Stimulated activated naive B cell treated with anti-CD40 and anti-IgM and Interleukin-4, amounts not matched to agents 10 μg/mL and 1 μg/mL and 100 μg/mL, for 72 hours (primary cell): ENCODE data around the gene SCAPER.
"Not testable (repeated sequence)": the region's sequence is repeated elsewhere in the genome, so short reads cannot be mapped to it uniquely, and the experiment has no call there.

Experiments used
- ATAC-seq, 2 donors: fragments of 150-1000 bp; cut with Tn5 transposase; replicated peaks; 2 replicates each; pipeline ENCODE4 v1.10.0; 2021; ENCODE audit warnings: moderate library complexity in 1 of 2
- DNase-seq: peaks from one replicate; pipeline ENCODE4 v3.0.0; 2021
- H3K27ac Mint-ChIP-seq: one replicate; pipeline ENCODE4 v1.8.0; 2022; ENCODE audit warnings: mild to moderate bottlenecking, mixed read lengths
- H3K27me3 Mint-ChIP-seq, 2 donors: one replicate each; pipeline ENCODE4 v1.8.0; 2022; ENCODE audit warnings: mixed read lengths in 2 of 2
- H3K36me3 Mint-ChIP-seq, 2 donors: one replicate each; pipeline ENCODE4 v1.8.0; 2022; ENCODE audit warnings: mixed read lengths in 2 of 2, mild to moderate bottlenecking in 1 of 2
- H3K4me1 Mint-ChIP-seq, 2 donors: one replicate each; pipeline ENCODE4 v1.8.0; 2022; ENCODE audit warnings: mixed read lengths in 2 of 2, mild to moderate bottlenecking in 1 of 2
- H3K4me3 Mint-ChIP-seq, 2 donors: one replicate each; pipeline ENCODE4 v1.8.0; 2022; ENCODE audit warnings: mild to moderate bottlenecking in 2 of 2, mixed read lengths in 2 of 2, moderate library complexity in 1 of 2
- H3K9me3 Mint-ChIP-seq, 2 donors: one replicate each; pipeline ENCODE4 v1.8.0; 2022; ENCODE audit warnings: mixed read lengths in 2 of 2, mild to moderate bottlenecking in 1 of 2

Gene SCAPER

DNA sequence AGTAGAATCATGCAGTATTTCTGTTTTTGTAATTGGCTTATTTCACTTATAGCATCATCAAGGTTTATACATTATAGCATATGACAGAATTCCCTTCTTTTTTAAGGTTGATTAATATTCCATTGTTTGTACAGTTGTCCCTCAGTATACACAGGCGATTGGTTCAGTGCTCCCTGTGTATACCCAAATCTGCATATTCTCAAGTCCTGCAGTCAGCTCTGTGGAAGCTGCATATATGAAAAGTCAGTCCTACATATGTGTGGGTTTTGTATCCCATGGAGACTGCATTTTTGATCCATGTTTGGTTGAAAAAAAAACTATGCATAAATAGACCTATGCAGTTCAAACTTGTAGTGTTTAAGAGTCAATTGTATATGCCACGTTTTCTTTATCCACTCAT, 440.9 kb downstream of the SCAPER start:
- no peaks in the 10 kb centered on the region for H3K27me3 Mint-ChIP-seq
- no peak overlapping the region for H3K4me3 Mint-ChIP-seq
- H3K36me3 Mint-ChIP-seq = peaks cover 43 to 61% of the 10 kb centered on the region in 2 donors

DNA sequence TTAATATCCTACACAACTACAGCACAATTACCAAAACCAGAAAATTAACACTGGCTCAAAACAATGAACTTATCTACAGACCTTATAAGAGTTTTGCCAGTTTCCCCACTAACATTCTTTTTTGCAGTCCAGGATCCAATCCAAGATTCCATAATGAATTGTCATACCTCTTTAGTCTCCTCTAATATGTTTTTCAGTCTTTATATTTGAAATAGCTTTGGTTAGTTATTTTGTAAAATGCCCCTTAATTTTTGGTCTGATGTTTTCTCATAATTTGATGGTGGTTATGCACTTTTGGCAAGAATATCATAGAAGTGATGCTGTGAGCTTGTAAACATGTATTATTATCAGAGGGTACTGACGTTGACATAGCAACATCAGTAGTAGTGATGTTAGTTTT, 444.3 kb downstream of the SCAPER start:
- peaks cover 12 to 29% of the 10 kb centered on the region in 2 donors for H3K36me3 Mint-ChIP-seq
- no peaks in the 10 kb centered on the region for H3K27me3 Mint-ChIP-seq
- no peak for ATAC-seq
- DNase-seq = no peak
- H3K27ac Mint-ChIP-seq = no peak overlapping the region
- no peaks in the 10 kb centered on the region for H3K4me1 Mint-ChIP-seq
- H3K4me3 Mint-ChIP-seq = no peak overlapping the region
- H3K9me3 Mint-ChIP-seq = peaks cover 5 to 7% of the 10 kb centered on the region in 2 donors

More for the DNA sequence above, 440.9 kb downstream of the SCAPER start:
- peaks cover 22 to 26% of the 10 kb centered on the region in 2 donors for H3K9me3 Mint-ChIP-seq
- no peak for DNase-seq
- no peak for ATAC-seq
- H3K27ac Mint-ChIP-seq = no peak overlapping the region
- H3K4me1 Mint-ChIP-seq = no peaks in the 10 kb centered on the region

DNA sequence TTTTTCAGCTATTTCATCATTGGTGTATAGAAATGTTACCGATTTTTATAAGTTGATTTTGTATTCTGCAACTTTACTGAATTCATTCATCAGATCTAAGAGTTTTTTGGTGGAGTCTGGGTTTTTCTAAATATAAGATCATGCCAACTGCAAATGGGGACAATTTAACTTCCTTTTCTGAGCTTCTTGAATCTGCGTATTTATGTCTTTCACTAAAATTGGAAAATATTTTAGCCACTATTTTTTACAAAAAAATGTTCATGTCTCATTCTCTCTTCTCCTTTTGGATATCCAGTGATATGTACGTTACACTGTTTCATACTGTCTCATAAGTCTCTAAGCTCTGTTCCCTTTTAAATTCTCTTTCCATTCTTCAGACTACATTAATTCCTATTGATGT, 444.8 kb downstream of the SCAPER start:
- no peak overlapping the region for H3K4me3 Mint-ChIP-seq
- H3K4me1 Mint-ChIP-seq = no peaks in the 10 kb centered on the region
- peaks cover 7 to 24% of the 10 kb centered on the region in 2 donors for H3K36me3 Mint-ChIP-seq
- ATAC-seq = no peak
- H3K27ac Mint-ChIP-seq = no peak overlapping the region
- no peaks in the 10 kb centered on the region for H3K27me3 Mint-ChIP-seq
- H3K9me3 Mint-ChIP-seq = peaks cover 3 to 5% of the 10 kb centered on the region in 2 donors
- DNase-seq = no peak

DNA sequence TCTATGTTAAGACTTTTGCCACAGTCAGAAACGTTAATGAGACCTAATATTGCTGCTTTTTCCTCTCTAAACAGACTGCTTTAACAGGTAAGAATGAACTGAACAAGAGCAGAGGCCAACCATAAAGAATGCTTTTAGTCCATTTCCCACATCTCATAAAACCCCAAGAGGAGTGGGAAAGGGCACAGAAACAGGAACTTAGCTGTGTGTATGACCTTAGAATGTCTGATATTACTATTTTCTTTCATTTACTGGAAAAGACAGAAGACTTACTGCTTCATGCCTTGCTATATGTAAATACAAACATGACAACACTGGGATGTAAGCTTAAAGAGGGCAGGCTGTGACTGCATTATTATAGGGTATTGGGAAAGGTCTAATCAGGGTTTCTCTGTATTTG, 453.6 kb downstream of the SCAPER start:
- Mint-ChIP-seq H3K4me1 (peaks cover 2 to 11% of the 10 kb centered on the region in 2 donors), H3K27me3 (no peaks in the 10 kb centered on the region), H3K27ac (no peak overlapping the region), H3K4me3 (no peak overlapping the region), H3K36me3 (peaks cover 5 to 7% of the 10 kb centered on the region in 2 donors), H3K9me3 (no peaks in the 10 kb centered on the region)
- ATAC-seq = peak; percentile 71 to 72
- no peak for DNase-seq

DNA sequence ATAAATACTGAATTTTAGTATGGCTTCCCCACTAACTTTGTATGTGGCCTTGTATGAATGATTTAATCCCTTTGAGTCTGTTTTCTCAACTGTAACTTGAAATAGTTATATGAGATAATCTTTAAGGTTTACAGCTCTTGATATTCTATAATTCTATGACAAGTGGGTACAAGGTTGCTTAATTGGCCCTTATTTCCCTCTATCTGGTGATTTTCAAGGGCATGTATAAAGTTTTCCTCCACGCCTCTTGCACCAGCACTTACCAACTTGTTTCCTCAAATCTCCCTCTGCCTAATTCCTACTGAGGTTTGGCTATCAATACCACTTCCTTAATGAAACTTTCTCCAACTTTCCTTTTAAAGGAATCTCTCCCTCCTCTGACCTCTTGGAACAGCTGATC, 455.7 kb downstream of the SCAPER start:
- Mint-ChIP-seq H3K27ac (no peak overlapping the region), H3K4me1 (peaks cover 2 to 11% of the 10 kb centered on the region in 2 donors), H3K9me3 (no peaks in the 10 kb centered on the region), H3K27me3 (no peaks in the 10 kb centered on the region), H3K36me3 (peaks cover 5 to 10% of the 10 kb centered on the region in 2 donors), H3K4me3 (no peak overlapping the region)
- DNase-seq (no peak), ATAC-seq (no peak)

DNA sequence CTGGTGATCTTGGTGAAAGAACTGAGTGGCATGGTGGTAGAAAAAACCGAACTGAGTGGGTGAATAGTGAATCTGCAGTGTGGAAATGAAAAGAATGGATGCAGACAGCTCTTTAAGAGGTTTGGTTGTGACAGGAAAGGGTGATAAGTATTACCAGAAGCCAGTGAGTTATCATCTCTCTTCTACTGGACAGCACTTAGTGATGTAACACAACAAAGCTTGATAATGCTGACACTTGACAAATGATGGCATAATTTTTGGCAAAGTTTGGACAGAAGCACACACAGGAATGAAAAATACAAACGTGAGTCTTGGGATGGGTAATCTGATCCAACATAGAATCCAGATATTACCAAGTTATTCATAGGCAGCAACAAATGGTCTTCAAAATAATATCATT, 456.4 kb downstream of the SCAPER start:
- Mint-ChIP-seq H3K4me3 (no peak overlapping the region), H3K9me3 (no peaks in the 10 kb centered on the region), H3K27me3 (no peaks in the 10 kb centered on the region), H3K4me1 (peaks cover 2 to 11% of the 10 kb centered on the region in 2 donors), H3K36me3 (peaks cover 5 to 10% of the 10 kb centered on the region in 2 donors), H3K27ac (no peak overlapping the region)
- no peak for DNase-seq
- ATAC-seq = no peak

DNA sequence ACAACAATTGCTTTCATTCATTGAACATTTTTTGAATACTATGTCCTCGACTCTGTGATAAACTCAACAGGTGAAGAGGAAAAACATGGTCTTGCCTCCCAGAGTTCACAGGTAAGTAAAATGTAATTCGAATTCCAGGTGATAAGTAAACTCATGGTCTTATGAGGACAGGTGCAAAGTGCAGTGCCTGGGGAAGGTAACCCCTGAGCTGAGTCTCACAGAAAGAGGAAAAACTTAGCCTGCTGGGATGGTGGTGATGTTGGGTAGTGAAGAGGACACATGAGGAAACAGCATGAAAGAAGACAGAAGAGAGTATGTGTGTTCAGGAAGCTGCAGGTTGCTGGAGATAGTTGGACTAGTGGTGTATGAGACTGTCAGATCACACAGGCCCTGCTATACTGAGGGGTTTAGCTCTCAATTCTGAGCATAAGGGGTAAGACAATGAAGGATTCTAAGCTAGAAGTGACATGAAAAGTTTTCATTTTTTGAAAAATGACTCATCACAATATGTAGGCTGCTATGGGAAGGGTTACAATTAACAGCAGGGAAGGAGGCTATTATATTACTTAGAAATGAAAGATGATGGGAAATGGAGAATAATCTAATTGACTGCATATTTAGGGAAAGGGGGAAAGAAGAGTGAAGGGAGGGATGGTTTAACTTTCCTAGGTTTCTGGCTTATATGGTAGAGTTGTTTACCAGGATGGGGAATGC, 457.3 kb downstream of the SCAPER start:
- DNase-seq (no peak), ATAC-seq (no peak)
- H3K4me1 Mint-ChIP-seq = peaks cover 2 to 11% of the 10 kb centered on the region in 2 donors
- H3K27me3 Mint-ChIP-seq = no peaks in the 10 kb centered on the region
- H3K4me3 Mint-ChIP-seq = no peak overlapping the region
- no peak overlapping the region for H3K27ac Mint-ChIP-seq
- peaks cover 5 to 14% of the 10 kb centered on the region in 2 donors for H3K36me3 Mint-ChIP-seq
- no peaks in the 10 kb centered on the region for H3K9me3 Mint-ChIP-seq

DNA sequence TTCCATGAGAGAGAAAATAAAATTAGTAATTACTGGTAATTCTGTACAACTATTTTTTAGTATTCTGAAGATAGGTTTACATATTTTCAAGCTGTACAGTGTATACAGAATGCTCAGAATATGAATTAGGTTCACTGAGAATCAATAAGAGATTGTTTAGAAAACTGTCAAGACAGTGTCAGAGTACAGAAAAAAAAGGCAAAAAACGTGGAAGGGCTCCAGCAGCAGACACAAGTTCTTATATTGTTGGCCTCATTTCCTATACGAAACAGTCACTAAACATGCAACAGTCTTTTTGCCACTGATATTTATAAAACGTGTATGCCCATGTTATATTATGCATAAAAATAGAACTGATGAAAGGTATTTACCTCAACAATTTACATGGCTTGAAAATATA, 464.7 kb downstream of the SCAPER start:
- DNase-seq = no peak
- Mint-ChIP-seq H3K4me3 (no peak overlapping the region), H3K9me3 (no peaks in the 10 kb centered on the region), H3K4me1 (no peaks in the 10 kb centered on the region), H3K36me3 (peaks cover 3 to 7% of the 10 kb centered on the region in 2 donors), H3K27ac (no peak overlapping the region), H3K27me3 (no peaks in the 10 kb centered on the region)
- ATAC-seq = no peak

DNA sequence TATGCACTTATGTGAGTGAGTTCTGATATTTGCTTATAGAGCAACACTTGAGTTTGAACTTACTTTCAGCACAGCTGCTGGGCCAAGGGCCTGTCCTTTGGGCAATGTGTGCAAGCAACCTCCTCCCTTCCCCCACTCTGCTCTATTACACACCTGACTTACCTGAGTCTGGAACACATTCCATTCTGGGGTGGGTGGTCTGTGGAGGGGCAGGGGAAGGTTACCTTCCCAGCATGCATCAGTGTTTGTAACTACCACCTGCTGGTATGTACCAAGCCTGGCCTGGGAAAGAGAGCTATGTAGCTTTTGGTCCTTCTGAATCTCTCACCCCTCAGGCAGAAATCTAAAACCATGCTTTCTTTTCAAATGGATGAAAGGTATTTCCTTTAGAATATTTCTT, 465.6 kb downstream of the SCAPER start:
- peaks cover 3% of the 10 kb centered on the region in 2 donors for H3K36me3 Mint-ChIP-seq
- H3K4me1 Mint-ChIP-seq = no peaks in the 10 kb centered on the region
- no peak overlapping the region for H3K4me3 Mint-ChIP-seq
- no peaks in the 10 kb centered on the region for H3K9me3 Mint-ChIP-seq
- DNase-seq = no peak
- no peaks in the 10 kb centered on the region for H3K27me3 Mint-ChIP-seq
- H3K27ac Mint-ChIP-seq = no peak overlapping the region
- ATAC-seq = no peak

DNA sequence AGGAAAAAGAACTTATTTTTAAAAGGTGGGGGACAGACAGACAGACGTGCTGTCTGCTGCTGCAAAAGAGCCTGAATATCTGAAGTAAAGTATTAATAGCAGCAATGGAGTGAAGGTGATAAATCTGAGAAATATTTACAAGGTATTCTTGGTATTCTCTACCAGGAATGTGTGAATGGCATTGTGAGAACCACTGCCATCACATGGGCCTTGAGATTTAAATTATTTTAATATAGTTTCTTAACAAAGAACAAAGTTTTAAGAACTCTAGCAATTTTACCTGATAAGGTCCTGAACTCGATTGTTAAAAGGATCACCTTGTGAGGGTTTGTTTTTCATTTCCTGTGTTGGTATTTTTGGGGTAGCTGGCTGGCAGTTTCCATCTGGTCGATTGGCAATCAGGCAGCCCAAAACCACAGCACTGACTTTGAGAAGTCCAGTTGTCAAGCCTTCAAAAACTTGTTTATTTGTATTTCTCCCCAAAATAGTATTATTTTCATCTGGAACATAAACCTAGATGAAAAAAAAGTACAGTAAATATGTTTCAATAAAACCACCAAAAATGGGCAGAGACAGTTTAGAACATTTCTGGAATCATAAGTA, 471.2 kb downstream of the SCAPER start:
- Mint-ChIP-seq H3K27me3 (no peaks in the 10 kb centered on the region), H3K4me3 (no peak overlapping the region), H3K36me3 (peaks cover 25 to 30% of the 10 kb centered on the region in 2 donors), H3K9me3 (peaks cover 0 to 4% of the 10 kb centered on the region in 2 donors), H3K27ac (no peak overlapping the region), H3K4me1 (no peaks in the 10 kb centered on the region)
- DNase-seq (no peak), ATAC-seq (no peak)

DNA sequence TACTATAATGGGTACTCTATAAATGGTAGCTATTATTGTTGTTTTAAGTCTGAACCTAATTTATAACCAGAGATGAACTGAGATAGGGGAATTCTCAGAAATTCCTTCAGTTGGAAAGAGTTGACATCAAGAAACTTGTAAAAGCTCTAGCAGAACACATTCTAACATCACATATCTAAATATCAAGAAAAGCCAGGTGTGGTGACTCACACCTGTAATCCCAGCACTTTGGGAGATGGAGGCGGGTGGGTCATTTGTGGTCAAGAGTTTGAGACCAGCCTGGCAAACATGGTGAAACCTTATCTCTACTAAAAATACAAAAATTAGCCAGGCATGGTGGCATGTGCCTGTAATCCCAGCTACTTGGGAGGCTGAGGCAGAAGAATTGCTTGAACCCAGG, 472.1 kb downstream of the SCAPER start:
- H3K27me3 Mint-ChIP-seq, ATAC-seq, H3K4me1 Mint-ChIP-seq, H3K9me3 Mint-ChIP-seq, DNase-seq, H3K27ac Mint-ChIP-seq, H3K4me3 Mint-ChIP-seq: not testable (repeated sequence)
- H3K36me3 Mint-ChIP-seq = peaks cover 32 to 38% of the 10 kb centered on the region in 2 donors

DNA sequence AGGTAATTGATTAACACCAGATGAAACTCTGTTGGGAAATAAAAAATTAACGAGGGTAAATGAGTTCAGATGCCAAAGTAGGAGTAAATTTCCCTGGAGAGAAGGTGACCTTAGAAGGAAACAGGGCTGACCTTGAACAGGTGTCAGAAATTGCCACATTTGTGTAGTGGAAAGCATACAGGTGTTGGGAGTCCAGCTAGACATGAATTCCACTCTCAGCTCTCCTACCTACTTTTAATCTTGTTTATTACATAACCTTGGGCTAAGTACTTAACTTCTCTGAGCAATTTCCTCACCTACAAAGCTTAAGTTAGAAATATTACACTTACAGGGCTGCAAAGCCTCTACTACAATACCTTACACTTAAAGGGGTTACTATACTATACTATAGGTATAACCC, 472.5 kb downstream of the SCAPER start:
- ATAC-seq (no peak), DNase-seq (no peak)
- H3K4me1 Mint-ChIP-seq = no peaks in the 10 kb centered on the region
- no peak overlapping the region for H3K4me3 Mint-ChIP-seq
- H3K27me3 Mint-ChIP-seq = no peaks in the 10 kb centered on the region
- H3K9me3 Mint-ChIP-seq = peaks cover 5 to 13% of the 10 kb centered on the region in 2 donors
- H3K36me3 Mint-ChIP-seq = peaks cover 35 to 41% of the 10 kb centered on the region in 2 donors
- no peak overlapping the region for H3K27ac Mint-ChIP-seq

DNA sequence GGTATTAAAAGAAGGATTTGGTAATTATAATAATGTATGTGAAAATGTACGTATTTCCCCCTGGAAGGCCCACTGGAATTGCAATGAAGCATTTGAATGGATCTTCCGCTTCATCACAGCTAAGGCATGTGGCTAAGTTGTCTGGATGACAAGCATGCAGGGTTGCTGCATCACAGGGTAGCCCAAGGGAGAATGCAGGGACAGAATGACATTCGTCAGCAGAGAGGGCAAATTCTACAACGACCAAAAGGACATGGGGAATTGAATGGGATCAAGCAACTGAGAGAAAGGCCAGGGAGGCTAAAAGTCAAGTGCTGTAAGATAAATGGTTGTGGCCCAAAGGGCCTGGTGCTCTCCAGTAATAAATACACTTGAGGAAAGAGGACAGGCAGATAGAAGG, 473.2 kb downstream of the SCAPER start:
- no peak overlapping the region for H3K4me3 Mint-ChIP-seq
- peaks cover 39 to 46% of the 10 kb centered on the region in 2 donors for H3K36me3 Mint-ChIP-seq

DNA sequence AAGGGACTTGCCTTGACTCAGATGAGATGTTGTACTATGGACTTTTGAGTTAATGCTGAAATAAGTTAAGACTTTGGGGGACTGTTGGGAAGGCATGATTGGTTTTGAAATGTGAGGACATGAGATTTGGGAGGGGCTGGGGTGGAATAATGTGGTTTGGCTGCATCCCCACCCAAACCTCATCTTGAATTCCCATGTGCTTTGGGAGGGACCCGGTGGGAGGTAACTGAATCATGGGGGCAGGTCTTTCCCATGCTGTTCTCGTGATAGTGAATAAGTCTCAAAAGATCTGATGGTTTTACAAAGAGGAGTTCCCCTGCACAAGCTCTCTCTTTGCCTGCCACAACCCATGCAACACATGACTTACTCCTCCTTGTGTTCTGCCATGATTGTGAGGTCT, 474.4 kb downstream of the SCAPER start:
- H3K9me3 Mint-ChIP-seq = peaks cover 5 to 17% of the 10 kb centered on the region in 2 donors
- not testable (repeated sequence) for DNase-seq, H3K27ac Mint-ChIP-seq, H3K4me3 Mint-ChIP-seq, ATAC-seq, H3K27me3 Mint-ChIP-seq, H3K4me1 Mint-ChIP-seq
- H3K36me3 Mint-ChIP-seq = peaks cover 44 to 56% of the 10 kb centered on the region in 2 donors

More for the DNA sequence above, 473.2 kb downstream of the SCAPER start:
- Mint-ChIP-seq H3K27ac (no peak overlapping the region), H3K9me3 (peaks cover 5 to 15% of the 10 kb centered on the region in 2 donors), H3K27me3 (no peaks in the 10 kb centered on the region), H3K4me1 (no peaks in the 10 kb centered on the region)
- ATAC-seq = no peak
- DNase-seq = no peak

DNA sequence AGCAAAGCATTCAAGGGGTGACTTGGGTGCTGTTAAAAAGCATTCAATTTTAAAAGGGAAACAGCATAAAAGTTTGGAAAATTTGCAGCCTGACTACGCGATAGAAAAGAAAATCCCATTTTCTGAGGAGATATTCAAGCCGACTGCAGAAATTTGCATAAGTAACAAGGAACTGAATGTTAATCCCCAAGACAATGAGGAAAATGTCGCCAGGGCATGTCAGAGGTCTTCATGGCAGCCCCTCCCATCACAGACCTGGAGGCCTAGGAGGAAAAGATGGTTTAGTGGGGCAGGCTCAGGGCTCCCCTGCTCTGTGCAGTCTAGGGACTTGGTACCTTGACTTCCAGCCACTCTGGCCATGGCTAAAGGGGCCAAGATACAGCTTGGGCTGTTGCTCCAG, 475.5 kb downstream of the SCAPER start:
- no peak overlapping the region for H3K4me3 Mint-ChIP-seq
- no peak for DNase-seq
- H3K36me3 Mint-ChIP-seq = peaks cover 44 to 63% of the 10 kb centered on the region in 2 donors

More for the DNA sequence above, 475.5 kb downstream of the SCAPER start:
- H3K27ac Mint-ChIP-seq = no peak overlapping the region
- H3K27me3 Mint-ChIP-seq = no peaks in the 10 kb centered on the region
- no peak for ATAC-seq
- H3K4me1 Mint-ChIP-seq = no peaks in the 10 kb centered on the region
- peaks cover 7 to 17% of the 10 kb centered on the region in 2 donors for H3K9me3 Mint-ChIP-seq
